ENCODE results near the gene TNFSF10. TPM values are rescaled to one million over a fixed set of nuclear protein-coding genes. Genes with fewer than 3 reads are reported as not detected.

TNFSF10 gene
- 30.5 and 113 TPM in 2 replicates for total RNA-seq

DNA sequence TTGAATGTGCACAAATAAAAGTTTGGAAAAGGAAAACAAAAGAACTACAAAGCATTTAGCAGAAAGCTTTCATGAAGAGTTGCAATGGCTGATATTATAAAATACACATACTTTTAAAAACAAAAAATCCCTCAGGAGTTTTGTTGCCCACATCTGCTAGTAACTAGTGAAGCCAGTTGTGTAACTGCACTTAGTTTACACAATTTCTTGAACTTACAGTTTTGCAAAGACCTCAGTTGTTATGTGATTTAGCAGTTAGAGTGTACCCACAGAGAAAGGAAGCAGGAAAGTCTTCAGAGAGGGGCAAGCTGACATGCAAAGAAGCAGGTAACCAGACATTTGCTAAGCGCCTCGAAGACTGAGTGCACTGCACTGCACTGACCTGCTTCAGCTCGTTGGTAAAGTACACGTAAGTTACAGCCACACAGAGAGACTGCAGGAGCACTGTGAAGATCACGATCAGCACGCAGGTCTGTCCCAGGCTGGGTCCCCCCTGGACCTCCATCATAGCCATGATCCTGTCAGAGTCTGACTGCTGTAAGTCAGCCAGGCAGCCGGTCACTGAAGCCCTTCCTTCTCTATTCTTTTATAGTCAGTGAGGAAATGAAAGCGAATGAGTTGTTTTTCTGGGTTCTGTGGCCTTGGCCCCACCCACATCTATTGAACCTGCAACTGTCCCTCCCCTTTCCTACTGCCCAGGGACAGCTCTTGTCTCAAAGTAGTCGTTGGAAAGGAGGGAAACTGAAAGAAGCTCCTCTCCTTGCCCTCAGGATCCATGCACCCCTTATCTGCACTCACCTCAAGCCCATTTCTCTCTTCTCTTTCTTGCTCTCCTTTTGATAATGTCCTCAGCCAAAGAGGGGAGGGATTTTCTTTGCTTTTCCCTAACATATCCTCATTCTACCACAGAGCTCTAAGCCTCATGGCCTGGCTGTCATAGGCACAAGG lies at the start of gene TNFSF10:
TNFSF10 (minus strand) TSS at position 560 of the 948 bp plus-strand sequence; CDS start at position 514, 46 bp downstream.

Other genes with a start within 250 kb of the TNFSF10 start
- gene GHSR, start 75.0 kb downstream of the TNFSF10 start, total RNA-seq, result not detected in 2 replicates
- gene NCEH1, start 187.6 kb upstream of the TNFSF10 start, total RNA-seq, result 10.9 and 20.7 TPM in 2 replicates
- gene ECT2, start 227.3 kb upstream of the TNFSF10 start, total RNA-seq, result 13.6 and 32.5 TPM in 2 replicates